ENCODE results near the gene R3HCC1L.

GRCh38 chr10:98150544-98150943 lies 16.1 kb downstream of the R3HCC1L start:
- TF ChIP-seq CTCF (IDR thresholded peaks at IDR 0.05; ENCODE audit: low read depth, low read length, poor library complexity, severe bottlenecking), result no peak
- TF ChIP-seq EZH2phosphoT487 (IDR thresholded peaks at IDR 0.05; ENCODE audit: borderline replicate concordance, low read length), result no peak

Data from DOHH2 (cell line).